ENCODE measurements around the gene APOL1.

DNA sequence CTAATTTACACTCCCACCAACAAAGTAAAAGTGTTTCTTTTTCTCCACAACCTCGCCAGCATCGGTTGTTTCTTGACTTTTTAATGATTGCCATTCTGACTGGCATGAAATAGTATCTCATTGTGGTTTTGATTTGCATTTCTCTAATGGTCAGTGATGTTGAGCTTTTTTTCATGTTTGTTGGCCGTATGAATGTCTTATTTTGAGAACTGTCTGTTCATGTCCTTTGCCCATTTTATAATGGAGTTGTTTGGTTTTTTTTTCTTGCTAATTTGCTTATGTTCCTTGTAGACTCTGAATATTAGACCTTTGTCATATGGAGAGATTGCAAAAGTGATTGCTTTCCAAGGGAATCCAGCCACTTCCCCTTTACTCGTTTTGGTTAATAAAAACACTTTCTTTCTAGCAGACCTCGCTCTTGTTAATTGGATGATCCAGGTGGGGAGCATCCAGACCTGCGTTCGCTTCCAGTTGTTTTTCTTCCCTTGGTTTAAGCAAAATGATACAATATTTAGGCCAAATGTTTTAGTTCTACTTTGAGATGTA is 34.2 kb upstream of the APOL1 start:
- TF ChIP-seq, protein P1, sequence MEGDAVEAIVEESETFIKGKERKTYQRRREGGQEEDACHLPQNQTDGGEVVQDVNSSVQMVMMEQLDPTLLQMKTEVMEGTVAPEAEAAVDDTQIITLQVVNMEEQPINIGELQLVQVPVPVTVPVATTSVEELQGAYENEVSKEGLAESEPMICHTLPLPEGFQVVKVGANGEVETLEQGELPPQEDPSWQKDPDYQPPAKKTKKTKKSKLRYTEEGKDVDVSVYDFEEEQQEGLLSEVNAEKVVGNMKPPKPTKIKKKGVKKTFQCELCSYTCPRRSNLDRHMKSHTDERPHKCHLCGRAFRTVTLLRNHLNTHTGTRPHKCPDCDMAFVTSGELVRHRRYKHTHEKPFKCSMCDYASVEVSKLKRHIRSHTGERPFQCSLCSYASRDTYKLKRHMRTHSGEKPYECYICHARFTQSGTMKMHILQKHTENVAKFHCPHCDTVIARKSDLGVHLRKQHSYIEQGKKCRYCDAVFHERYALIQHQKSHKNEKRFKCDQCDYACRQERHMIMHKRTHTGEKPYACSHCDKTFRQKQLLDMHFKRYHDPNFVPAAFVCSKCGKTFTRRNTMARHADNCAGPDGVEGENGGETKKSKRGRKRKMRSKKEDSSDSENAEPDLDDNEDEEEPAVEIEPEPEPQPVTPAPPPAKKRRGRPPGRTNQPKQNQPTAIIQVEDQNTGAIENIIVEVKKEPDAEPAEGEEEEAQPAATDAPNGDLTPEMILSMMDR (IDR thresholded peaks at IDR 0.05): no peak
- no peak for TF ChIP-seq EP300 (IDR thresholded peaks at IDR 0.05)
